Liver (tissue), 9 donors: ENCODE data around the gene IQSEC3. TPM values are rescaled to one million over a fixed set of nuclear protein-coding genes. Genes with fewer than 3 reads are reported as not detected.

Experiments used
- DNase-seq: peaks from one replicate; pipeline ENCODE4 v3.0.0-alpha.2; 2017; ENCODE audit warnings: low spot score
- H3K27ac ChIP-seq, 2 donors: one replicate each; pipeline ENCODE4 v1.7.0; 2013; ENCODE audit warnings: inconsistent platforms in 2 of 2, low read length in 2 of 2, control low read depth in 1 of 2, low read depth in 1 of 2, mild to moderate bottlenecking in 1 of 2
- H3K27me3 ChIP-seq, 4 donors: one replicate each; pipeline versions ENCODE4 v1.6.1 to v1.7.0; 2013; ENCODE audit warnings: low read length in 3 of 4, inconsistent platforms in 1 of 4, mild to moderate bottlenecking in 1 of 4, moderate library complexity in 1 of 4; ENCODE audit not compliant: control insufficient read depth in 4 of 4, insufficient read depth in 4 of 4
- H3K36me3 ChIP-seq, 4 donors: one replicate each; pipeline versions ENCODE4 v1.6.1 to v1.7.0; 2013; ENCODE audit warnings: low read length in 3 of 4, mild to moderate bottlenecking in 3 of 4, low read depth in 1 of 4, moderate library complexity in 1 of 4; ENCODE audit not compliant: control insufficient read depth in 4 of 4, insufficient read depth in 3 of 4
- H3K4me1 ChIP-seq, 4 donors: one replicate each; pipeline versions ENCODE4 v1.6.1 to v1.7.0; 2013; ENCODE audit warnings: low read length in 3 of 4, mild to moderate bottlenecking in 3 of 4, moderate library complexity in 1 of 4; ENCODE audit not compliant: control insufficient read depth in 4 of 4, insufficient read depth in 4 of 4
- H3K4me3 ChIP-seq, 3 donors: one replicate each; pipeline versions ENCODE4 v1.6.1 to v1.7.0; 2013; ENCODE audit warnings: low read length in 3 of 3, control low read depth in 1 of 3, low read depth in 1 of 3, mild to moderate bottlenecking in 1 of 3
- H3K9ac ChIP-seq, 2 donors: one replicate each; pipeline ENCODE4 v1.7.0; 2013; ENCODE audit warnings: low read length in 2 of 2, mild to moderate bottlenecking in 2 of 2, moderate library complexity in 2 of 2, control low read depth in 1 of 2, low read depth in 1 of 2
- H3K9me3 ChIP-seq, 4 donors: one replicate each; pipeline versions ENCODE4 v1.6.1 to v1.7.0; 2013; ENCODE audit warnings: low read length in 3 of 4; ENCODE audit not compliant: control insufficient read depth in 4 of 4
- ATF3 ChIP-seq: IDR thresholded peaks from 2 replicates; pipeline ENCODE4 v1.6.1; 2016; ENCODE audit warnings: antibody characterized with exemption
- CTCF ChIP-seq: fragments of 150-350 bp; IDR thresholded peaks from 2 replicates; pipeline ENCODE4 v1.5.1; 2017; ENCODE audit warnings: improper control_type of control experiment, low read depth, low read length; ENCODE audit not compliant: missing input control
- EGR1 ChIP-seq, 2 donors: IDR thresholded peaks; 2 replicates each; pipeline ENCODE4 v1.6.1; 2016 to 2018; ENCODE audit warnings: antibody characterized with exemption in 2 of 2, low read depth in 2 of 2
- FOXA2 ChIP-seq: IDR thresholded peaks from 2 replicates; pipeline ENCODE4 v1.6.1; 2016; ENCODE audit warnings: antibody characterized with exemption
- GABPA ChIP-seq, 2 donors: IDR thresholded peaks in 1 of 2; conservative IDR thresholded peaks in 1 of 2; 2 replicates each; pipeline ENCODE4 v1.6.1; 2016; ENCODE audit warnings: antibody characterized with exemption in 2 of 2, mild to moderate bottlenecking in 1 of 2, moderate library complexity in 1 of 2
- HNF4A ChIP-seq, 2 donors: conservative IDR thresholded peaks; 2 replicates each; pipeline ENCODE4 v1.6.1; 2016; ENCODE audit warnings: antibody characterized with exemption in 2 of 2, mild to moderate bottlenecking in 2 of 2
- HNF4G ChIP-seq: IDR thresholded peaks from 2 replicates; pipeline ENCODE4 v1.6.1; 2016; ENCODE audit warnings: antibody characterized with exemption
- MAX ChIP-seq: IDR thresholded peaks from 2 replicates; pipeline ENCODE4 v1.6.1; 2016; ENCODE audit warnings: antibody characterized with exemption
- NR2F2 ChIP-seq: IDR thresholded peaks from 2 replicates; pipeline ENCODE4 v1.6.1; 2016; ENCODE audit warnings: antibody characterized with exemption
- RAD21 ChIP-seq, 2 donors: IDR thresholded peaks; 2 replicates each; pipeline ENCODE4 v1.6.1; 2016; ENCODE audit warnings: antibody characterized with exemption in 2 of 2, mild to moderate bottlenecking in 2 of 2
- REST ChIP-seq: IDR thresholded peaks from 2 replicates; pipeline ENCODE4 v1.6.1; 2016; ENCODE audit warnings: antibody characterized with exemption, mild to moderate bottlenecking
- RXRA ChIP-seq, 2 donors: IDR thresholded peaks; 2 replicates each; pipeline ENCODE4 v1.6.1; 2017 to 2018; ENCODE audit warnings: antibody characterized with exemption in 2 of 2, mild to moderate bottlenecking in 1 of 2
- SP1 ChIP-seq: IDR thresholded peaks from 2 replicates; pipeline ENCODE4 v1.6.1; 2018; ENCODE audit warnings: antibody characterized with exemption, mild to moderate bottlenecking
- YY1 ChIP-seq: IDR thresholded peaks from 2 replicates; pipeline ENCODE4 v1.6.1; 2016; ENCODE audit warnings: antibody characterized with exemption, mild to moderate bottlenecking
- ZBTB33 ChIP-seq: IDR thresholded peaks from 2 replicates; pipeline ENCODE4 v1.6.1; 2016; ENCODE audit warnings: antibody characterized with exemption
- WGBS: extraction: QIAGEN DNeasy Blood & Tissue Kit; methylation state at CpG from one replicate; pipeline ENCODE4 v1.1.7; 2013; 5-methylcytosine and 5-hydroxymethylcytosine counted together
- polyA plus RNA-seq, 2 donors: library from polyadenylated mRNA; stranded (reverse) in 1 of 2; unstranded in 1 of 2; fragments of 200-250 nt in 1 of 2; fragments of >200 nt in 1 of 2; fragmentation: Nextera tagmentation in 1 of 2; extraction: Ambion mirVana in 1 of 2; gene quantifications; one replicate each; pipeline versions ENCODE4 v1.2.1 to v1.2.3, GENCODE V29; 2013 to 2015
- total RNA-seq, 2 donors: library from RNA; depleted of rRNA; stranded (reverse); fragments of >200 nt; gene quantifications; one replicate each; pipeline ENCODE4 v1.2.3, GENCODE V29; 2014
- donor health status: healthy.
- donor health status: healthy.
- donor health status: healthy.
- donor health status: healthy.
- donor health status: healthy.

The IQSEC3 gene
- total and polyA plus RNA-seq, 4 donors, result under 0.01 to 0.79 (median 0.48) TPM

- WGBS, result 88% methylated on average over 3 of the region's 3 CpGs
- Histone ChIP-seq H3K4me3 (no peak overlapping the region), H3K9me3 (no peaks in the 10 kb centered on the region), H3K27ac (no peak overlapping the region), H3K9ac (no peak overlapping the region), H3K36me3 (peaks cover 0 to 48% (median 22%) of the 10 kb centered on the region in 4 donors), H3K4me1 (peaks cover 3 to 18% (median 15%) of the 10 kb centered on the region in 4 donors), H3K27me3 (no peaks in the 10 kb centered on the region)
- no peak for TF ChIP-seq REST
- no peak for TF ChIP-seq NR2F2
- no peak for DNase-seq
Measured at GRCh38 chr12:191541-191940, 125.0 kb downstream of the IQSEC3 start.

- H3K9me3 ChIP-seq, result no peaks in the 10 kb centered on the region
- H3K4me1 ChIP-seq, result peaks cover 3 to 17% (median 12%) of the 10 kb centered on the region in 4 donors
- DNase-seq, result no peak
- TF ChIP-seq ATF3 (no peak), EGR1 (IDR thresholded peaks at IDR 0.05; ENCODE audit: low read depth in 2 of 2) (no peak), SP1 (no peak), MAX (no peak), RAD21 (IDR thresholded peaks at IDR 0.05) (no peak), GABPA (IDR thresholded peaks at IDR 0.05 in 1 of 2, conservative IDR thresholded peaks at IDR 0.05 in 1 of 2) (no peak), HNF4G (no peak), YY1 (no peak), ZBTB33 (no peak), REST (no peak), HNF4A (conservative IDR thresholded peaks at IDR 0.05) (no peak), RXRA (IDR thresholded peaks at IDR 0.05) (no peak), CTCF (no peak), FOXA2 (no peak)
- 73% methylated on average over 10 of the region's 10 CpGs for WGBS
- H3K4me3 ChIP-seq, result no peak overlapping the region
- H3K9ac ChIP-seq, result no peak overlapping the region
- H3K36me3 ChIP-seq, result peaks cover 0 to 65% (median 29%) of the 10 kb centered on the region in 4 donors
- H3K27ac ChIP-seq, result no peak overlapping the region
- no peaks in the 10 kb centered on the region for H3K27me3 ChIP-seq
Measured at GRCh38 chr12:193261-193660, 126.7 kb downstream of the IQSEC3 start.
